Inflammatory macrophage (primary cell): ENCODE data around the gene ICAM4.
"Not testable (repeated sequence)": the region's sequence is repeated elsewhere in the genome, so short reads cannot be mapped to it uniquely, and the experiment has no call there.

ENCODE experiments used
- DNase-seq, 2 donors: peaks; one replicate each; pipeline ENCODE4 v3.0.0-alpha.2; 2020 to 2022

The ICAM4 gene

GRCh38 chr19:10269333-10270179 lies 17.2 kb upstream of the ICAM4 start:
- peak; percentile 89 to 90 for DNase-seq

DNA sequence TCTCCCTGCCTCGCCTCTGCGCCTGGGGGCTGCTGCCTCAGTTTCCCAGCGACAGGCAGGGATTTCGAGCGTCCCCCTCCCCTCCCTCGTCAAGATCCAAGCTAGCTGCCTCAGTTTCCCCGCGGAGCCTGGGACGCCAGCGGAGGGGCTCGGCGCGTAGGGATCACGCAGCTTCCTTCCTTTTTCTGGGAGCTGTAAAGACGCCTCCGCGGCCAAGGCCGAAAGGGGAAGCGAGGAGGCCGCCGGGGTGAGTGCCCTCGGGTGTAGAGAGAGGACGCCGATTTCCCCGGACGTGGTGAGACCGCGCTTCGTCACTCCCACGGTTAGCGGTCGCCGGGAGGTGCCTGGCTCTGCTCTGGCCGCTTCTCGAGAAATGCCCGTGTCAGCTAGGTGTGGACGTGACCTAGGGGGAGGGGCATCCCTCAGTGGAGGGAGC lies 16.6 kb upstream of the ICAM4 start:
- DNase-seq, result peak; percentile 94 to 98

DNA sequence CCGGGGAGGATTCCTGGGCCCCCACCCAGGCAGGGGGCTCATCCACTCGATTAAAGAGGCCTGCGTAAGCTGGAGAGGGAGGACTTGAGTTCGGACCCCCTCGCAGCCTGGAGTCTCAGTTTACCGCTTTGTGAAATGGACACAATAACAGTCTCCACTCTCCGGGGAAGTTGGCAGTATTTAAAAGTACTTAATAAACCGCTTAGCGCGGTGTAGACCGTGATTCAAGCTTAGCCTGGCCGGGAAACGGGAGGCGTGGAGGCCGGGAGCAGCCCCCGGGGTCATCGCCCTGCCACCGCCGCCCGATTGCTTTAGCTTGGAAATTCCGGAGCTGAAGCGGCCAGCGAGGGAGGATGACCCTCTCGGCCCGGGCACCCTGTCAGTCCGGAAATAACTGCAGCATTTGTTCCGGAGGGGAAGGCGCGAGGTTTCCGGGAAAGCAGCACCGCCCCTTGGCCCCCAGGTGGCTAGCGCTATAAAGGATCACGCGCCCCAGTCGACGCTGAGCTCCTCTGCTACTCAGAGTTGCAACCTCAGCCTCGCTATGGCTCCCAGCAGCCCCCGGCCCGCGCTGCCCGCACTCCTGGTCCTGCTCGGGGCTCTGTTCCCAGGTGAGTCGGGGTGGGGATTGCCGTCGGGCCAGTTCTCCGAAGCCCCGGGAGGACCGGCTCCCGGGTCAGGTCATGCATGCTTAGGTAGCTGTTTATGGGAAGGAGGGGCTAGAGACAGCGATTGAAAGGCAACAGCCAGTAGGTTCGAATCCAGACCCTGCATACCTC lies 15.9 kb upstream of the ICAM4 start, which contains the start of gene ICAM1:
TSS of gene ICAM1 (plus strand) at position 505 of the 779 bp plus-strand sequence. CDS start at position 545, 40 bp downstream.
- peak; percentile 93 to 94 for DNase-seq

- peak; percentile 32 to 61 for DNase-seq
Observed at GRCh38 chr19:10271543-10272086, 15.1 kb upstream of the ICAM4 start.

DNA sequence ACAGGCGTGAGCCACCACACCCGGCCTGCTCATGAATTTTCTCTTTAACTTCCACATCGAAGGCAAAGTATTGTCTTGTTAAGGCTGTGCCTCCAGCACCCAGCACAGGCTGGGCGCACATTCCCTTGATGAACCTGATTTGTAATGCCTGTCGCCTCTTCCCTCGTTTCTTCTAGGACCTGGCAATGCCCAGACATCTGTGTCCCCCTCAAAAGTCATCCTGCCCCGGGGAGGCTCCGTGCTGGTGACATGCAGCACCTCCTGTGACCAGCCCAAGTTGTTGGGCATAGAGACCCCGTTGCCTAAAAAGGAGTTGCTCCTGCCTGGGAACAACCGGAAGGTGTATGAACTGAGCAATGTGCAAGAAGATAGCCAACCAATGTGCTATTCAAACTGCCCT lies 12.2 kb upstream of the ICAM4 start:
- no peak for DNase-seq

- no peak for DNase-seq
Observed at GRCh38 chr19:10277795-10278589, 8.8 kb upstream of the ICAM4 start.

DNA sequence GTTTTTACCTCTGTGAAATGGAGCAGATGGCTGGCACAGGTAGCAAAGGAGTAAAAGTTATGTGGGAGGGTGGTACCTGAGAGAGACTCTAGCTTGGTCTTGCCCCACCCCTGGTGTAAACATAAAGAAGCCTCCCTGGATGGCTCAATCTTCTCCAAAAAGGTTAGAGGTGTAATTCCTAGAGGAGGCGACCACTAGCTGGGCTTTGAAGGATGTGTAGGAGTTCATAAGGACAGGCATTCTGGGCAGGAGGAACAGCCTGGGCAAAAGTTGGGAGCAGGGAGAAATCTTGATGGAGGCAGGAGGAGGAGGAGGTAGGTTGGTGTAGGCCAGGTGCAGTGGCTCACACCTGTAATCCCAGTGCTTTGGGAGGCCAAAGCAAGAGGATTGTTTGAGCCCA lies 7.8 kb upstream of the ICAM4 start:
- no peak for DNase-seq

DNA sequence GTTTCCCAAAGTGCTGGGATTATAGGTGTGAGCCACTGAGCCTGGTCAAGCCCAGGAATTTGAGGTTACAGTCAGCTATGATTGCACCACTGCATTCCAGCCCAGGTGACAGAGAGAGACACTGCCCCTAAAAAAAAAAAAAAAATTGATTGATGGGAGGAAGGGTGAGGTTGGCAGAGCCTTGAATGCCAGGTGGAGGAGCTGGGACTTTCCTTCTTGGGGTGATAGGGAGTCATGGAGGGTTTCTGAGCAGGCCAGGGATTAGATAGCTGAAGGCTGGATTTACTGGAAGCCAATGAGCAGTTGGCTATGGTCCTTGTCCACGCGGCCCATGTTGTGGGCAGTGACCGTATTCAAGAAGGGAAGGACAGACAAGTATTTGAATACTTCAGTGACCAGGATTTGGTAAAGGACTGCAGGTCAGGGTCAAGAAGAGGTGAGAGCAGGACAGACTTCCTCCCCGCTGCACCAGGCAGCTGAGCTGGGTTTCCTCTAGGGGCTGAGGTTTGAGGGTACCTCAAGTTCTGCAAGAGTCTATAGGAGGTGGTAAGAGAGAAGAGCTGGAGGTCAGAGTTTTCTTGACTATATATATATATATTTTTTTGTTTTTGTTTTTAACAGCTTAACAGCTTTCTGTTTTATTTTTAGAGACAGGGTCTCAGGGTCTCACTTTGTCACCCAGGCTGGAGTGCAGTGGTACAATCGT lies 6.9 kb upstream of the ICAM4 start:
- no peak for DNase-seq

GRCh38 chr19:10282043-10282442 lies 4.7 kb upstream of the ICAM4 start:
- DNase-seq, result not testable (repeated sequence)

DNA sequence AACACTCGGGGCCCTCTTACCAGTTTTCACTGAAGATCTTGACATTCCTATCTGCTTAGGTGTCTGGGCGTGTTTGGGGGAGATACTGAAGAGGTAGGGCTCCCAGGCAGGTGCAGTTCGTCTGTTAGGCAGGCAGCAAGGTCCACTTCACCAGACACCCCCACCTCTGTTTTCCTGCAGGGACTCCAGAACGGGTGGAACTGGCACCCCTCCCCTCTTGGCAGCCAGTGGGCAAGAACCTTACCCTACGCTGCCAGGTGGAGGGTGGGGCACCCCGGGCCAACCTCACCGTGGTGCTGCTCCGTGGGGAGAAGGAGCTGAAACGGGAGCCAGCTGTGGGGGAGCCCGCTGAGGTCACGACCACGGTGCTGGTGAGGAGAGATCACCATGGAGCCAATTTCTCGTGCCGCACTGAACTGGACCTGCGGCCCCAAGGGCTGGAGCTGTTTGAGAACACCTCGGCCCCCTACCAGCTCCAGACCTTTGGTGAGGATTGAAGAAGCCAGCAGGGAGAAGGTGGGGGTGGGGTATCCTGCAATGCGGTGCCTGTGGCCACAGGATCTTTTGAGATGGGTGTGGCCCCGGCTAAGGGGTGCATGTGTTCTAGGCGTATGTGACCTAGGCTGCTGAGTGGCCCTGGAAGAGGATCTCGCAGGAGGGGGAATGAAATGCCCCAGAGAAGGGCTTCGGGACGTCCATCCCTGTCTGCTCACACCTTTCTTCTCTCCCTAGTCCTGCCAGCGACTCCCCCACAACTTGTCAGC lies 3.3 kb upstream of the ICAM4 start:
- DNase-seq, result no peak

DNA sequence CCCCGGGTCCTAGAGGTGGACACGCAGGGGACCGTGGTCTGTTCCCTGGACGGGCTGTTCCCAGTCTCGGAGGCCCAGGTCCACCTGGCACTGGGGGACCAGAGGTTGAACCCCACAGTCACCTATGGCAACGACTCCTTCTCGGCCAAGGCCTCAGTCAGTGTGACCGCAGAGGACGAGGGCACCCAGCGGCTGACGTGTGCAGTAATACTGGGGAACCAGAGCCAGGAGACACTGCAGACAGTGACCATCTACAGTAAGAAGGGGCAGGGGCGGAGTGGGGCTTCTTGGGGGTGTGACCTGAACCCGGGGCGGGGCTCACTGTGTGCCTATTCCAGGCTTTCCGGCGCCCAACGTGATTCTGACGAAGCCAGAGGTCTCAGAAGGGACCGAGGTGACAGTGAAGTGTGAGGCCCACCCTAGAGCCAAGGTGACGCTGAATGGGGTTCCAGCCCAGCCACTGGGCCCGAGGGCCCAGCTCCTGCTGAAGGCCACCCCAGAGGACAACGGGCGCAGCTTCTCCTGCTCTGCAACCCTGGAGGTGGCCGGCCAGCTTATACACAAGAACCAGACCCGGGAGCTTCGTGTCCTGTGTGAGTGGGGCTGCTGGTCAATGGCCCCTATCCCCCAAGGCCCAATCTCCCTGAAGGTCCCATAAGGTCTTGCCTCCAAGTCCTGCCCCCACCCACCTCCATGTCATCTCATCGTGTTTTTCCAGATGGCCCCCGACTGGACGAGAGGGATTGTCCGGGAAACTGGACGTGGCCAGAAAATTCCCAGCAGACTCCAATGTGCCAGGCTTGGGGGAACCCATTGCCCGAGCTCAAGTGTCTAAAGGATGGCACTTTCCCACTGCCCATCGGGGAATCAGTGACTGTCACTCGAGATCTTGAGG lies 2.4 kb upstream of the ICAM4 start:
- no peak for DNase-seq

DNA sequence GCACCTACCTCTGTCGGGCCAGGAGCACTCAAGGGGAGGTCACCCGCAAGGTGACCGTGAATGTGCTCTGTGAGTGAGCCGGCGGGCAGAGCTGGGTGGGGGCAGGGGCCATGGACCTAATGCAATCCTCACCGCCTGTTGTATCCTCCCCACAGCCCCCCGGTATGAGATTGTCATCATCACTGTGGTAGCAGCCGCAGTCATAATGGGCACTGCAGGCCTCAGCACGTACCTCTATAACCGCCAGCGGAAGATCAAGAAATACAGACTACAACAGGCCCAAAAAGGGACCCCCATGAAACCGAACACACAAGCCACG lies 1.8 kb upstream of the ICAM4 start:
- DNase-seq, result no peak

GRCh38 chr19:10285393-10285792 lies 1.4 kb upstream of the ICAM4 start:
- DNase-seq, result no peak

GRCh38 chr19:10288662-10289166 lies 2.0 kb downstream of the ICAM4 start:
- DNase-seq, result peak in 1 of 2 donors; percentile 64

DNA sequence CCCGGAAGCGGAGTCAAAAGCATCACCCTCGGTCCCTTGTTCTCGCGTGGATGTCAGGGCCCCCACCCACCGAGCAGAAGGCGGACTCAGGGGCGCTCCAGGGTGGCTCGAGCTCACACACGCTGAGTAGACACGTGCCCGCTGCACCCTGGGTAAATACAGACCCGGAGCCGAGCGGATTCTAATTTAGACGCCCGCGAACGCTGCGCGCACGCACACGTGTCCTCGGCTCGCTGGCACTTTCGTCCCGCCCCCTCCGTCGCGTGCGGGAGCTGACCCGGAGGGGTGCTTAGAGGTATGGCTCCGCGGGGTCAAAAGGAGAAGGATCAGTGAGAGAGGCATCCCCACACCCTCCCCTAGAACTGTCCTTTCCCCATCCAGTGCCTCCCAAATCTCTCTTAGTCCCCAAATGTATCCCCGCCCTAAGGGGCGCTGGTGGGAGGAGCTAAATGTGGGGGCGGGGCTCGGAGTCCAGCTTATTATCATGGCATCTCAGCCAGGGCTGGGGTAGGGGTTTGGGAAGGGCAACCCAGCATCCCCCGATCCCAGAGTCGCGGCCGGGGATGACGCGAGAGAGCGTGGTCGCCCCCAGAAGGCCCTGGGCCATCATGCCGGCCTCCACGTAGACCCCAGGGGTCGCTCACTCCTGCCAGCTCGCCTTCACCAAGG lies 2.5 kb downstream of the ICAM4 start:
- DNase-seq, result peak in 1 of 2 donors; percentile 36

- DNase-seq, result no peak
Observed at GRCh38 chr19:10289836-10290356, 3.1 kb downstream of the ICAM4 start, which contains the start of gene ICAM5. ICAM5 (plus strand) TSS chr19:10289952; CDS start chr19:10290044, 92 bp downstream.

DNA sequence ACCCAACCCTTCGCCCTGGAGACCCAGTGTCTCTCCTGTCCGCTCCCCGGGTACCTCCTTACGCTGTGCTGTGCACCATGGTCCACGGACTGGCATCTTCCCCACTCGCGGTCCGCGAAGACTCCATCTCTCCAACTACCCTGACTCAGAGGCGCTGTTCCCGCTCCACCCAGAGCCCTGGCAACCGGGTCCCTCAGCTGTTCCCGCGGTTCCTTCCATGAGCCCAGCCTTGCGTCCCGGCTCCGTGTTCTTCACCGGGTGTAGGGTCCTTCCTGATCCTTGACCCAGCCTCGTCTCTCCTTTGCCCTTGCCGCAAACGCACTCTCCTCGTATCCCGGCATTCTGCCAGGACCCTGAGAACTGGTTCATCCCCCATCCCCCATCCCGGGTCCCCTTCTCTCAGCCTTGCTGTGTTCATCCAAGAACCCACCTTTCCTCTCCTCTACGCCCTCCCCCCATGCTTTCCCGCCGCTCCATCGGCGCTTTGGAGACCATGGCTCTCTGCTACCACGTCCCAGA lies 3.7 kb downstream of the ICAM4 start:
- DNase-seq, result no peak

- peak; percentile 56 to 87 for DNase-seq
Observed at GRCh38 chr19:10290876-10291553, 4.3 kb downstream of the ICAM4 start.
